Measurements from ENCODE around the gene CUBN.

The CUBN gene

DNA sequence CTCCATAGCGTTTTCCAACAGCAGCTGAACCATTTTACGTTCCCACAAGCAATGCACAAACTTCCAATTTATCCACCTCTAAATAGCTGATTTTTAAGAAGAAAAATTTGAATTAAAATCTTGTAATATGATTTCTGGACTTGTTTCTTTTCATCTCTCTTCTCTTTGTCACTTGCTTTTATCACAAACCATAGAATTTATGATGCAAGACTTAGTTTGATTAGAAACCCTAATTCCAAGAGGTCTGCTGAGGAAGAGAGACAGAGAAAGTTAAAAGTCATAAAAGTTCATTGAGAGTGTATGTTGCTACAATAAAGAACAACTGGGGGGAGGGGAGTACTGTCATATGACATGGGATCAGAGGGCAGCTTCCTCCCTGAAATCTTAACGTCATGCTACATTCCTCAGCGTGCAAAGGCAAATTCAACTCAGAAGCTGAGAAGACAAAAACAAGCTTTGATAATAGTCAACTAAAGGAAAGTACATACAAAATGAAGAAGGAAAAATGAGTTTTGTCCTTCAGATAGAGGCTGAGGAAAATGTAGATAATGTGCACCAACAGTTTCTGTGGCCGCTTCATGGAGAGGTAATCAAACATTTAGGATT, 18.4 kb upstream of the CUBN start:
- no peak overlapping the region for H3K27ac Mint-ChIP-seq
- DNase-seq (ENCODE audit: low spot score in 2 of 2) = no peak
- no peaks in the 10 kb centered on the region for H3K9me3 Mint-ChIP-seq
- H3K36me3 Mint-ChIP-seq = no peaks in the 10 kb centered on the region
- no peak for ATAC-seq
- H3K4me3 Mint-ChIP-seq = no peak overlapping the region
- peaks cover 11% of the 10 kb centered on the region for H3K4me1 Mint-ChIP-seq

GRCh38 chr10:17146892-17147291, 17.3 kb upstream of the CUBN start:
- H3K4me3 Mint-ChIP-seq = no peak overlapping the region
- ATAC-seq (no peak), DNase-seq (ENCODE audit: low spot score in 2 of 2) (no peak)
- peaks cover 11% of the 10 kb centered on the region for H3K4me1 Mint-ChIP-seq
- no peak overlapping the region for H3K27ac Mint-ChIP-seq
- no peaks in the 10 kb centered on the region for H3K9me3 Mint-ChIP-seq
- no peaks in the 10 kb centered on the region for H3K36me3 Mint-ChIP-seq

- Mint-ChIP-seq H3K4me3 (no peak overlapping the region), H3K9me3 (peaks cover 2% of the 10 kb centered on the region), H3K27ac (no peak overlapping the region), H3K4me1 (peaks cover 11% of the 10 kb centered on the region), H3K36me3 (no peaks in the 10 kb centered on the region)
- no peak for DNase-seq (ENCODE audit: low spot score in 2 of 2)
- peak; percentile 58 for ATAC-seq
Measured at GRCh38 chr10:17145239-17145638, 15.6 kb upstream of the CUBN start.

GRCh38 chr10:17144757-17145156, 15.1 kb upstream of the CUBN start:
- ATAC-seq = peak; percentile 92
- H3K4me3 Mint-ChIP-seq = no peak overlapping the region
- H3K36me3 Mint-ChIP-seq = no peaks in the 10 kb centered on the region
- no peak overlapping the region for H3K27ac Mint-ChIP-seq
- peak; percentile 5 to 59 for DNase-seq (ENCODE audit: low spot score in 2 of 2)
- H3K9me3 Mint-ChIP-seq = peaks cover 2% of the 10 kb centered on the region
- peaks cover 11% of the 10 kb centered on the region for H3K4me1 Mint-ChIP-seq

DNA sequence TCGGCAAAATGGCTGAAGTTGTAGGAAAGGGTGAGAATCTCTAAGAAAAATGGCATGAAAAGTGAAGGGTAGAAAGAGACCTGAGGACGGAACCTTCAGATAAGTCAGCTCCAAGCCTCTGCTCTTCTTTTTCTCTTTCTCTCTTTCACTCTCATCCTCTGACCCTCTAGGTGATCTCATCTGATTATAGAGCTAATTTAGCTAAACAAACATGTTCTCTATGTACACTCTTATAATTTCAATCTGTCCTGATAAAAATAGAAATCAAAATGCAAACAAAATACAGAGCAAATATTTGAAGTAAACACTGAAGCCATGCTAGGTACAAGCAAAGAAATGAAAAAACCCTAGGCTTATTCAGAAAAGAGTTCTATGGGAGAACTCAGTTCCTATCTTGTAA, 14.4 kb upstream of the CUBN start:
- H3K4me3 Mint-ChIP-seq = no peak overlapping the region
- H3K4me1 Mint-ChIP-seq = peaks cover 11% of the 10 kb centered on the region
- no peaks in the 10 kb centered on the region for H3K36me3 Mint-ChIP-seq
- DNase-seq (ENCODE audit: low spot score in 2 of 2) = no peak
- no peak for ATAC-seq
- no peak overlapping the region for H3K27ac Mint-ChIP-seq
- peaks cover 2% of the 10 kb centered on the region for H3K9me3 Mint-ChIP-seq

DNA sequence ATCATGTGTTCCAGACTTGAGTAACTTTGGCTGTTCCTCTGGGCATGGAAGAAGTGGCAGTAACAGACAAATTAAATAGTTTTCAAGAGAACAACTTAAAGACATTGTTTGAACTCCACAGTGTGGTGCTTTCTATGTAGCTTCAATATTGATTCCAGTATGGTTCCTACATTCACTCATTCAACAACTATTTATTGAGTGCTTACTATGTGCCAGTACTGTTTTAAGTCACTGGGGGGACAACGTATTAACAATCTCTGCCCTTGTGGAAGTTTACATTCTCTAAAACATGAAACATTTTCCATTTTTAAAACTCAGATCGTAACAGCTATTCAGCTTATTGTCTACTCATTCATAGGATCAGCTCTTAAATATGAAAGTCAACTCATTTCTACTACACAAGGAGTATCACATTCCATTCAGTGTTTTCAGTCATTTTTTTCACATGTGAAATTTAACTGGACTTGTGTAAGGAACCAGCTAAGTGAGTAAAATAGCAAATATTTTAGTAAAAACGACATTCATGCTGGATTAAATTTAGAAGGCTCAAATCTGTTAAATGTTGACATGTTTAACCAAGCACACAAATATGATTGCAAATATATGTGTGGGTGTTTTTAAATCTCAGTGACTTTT, 13.6 kb upstream of the CUBN start:
- H3K4me1 Mint-ChIP-seq = peaks cover 11% of the 10 kb centered on the region
- peak; percentile 56 for ATAC-seq
- H3K9me3 Mint-ChIP-seq = peaks cover 2% of the 10 kb centered on the region
- no peak for DNase-seq (ENCODE audit: low spot score in 2 of 2)
- H3K4me3 Mint-ChIP-seq = no peak overlapping the region
- H3K27ac Mint-ChIP-seq = no peak overlapping the region
- H3K36me3 Mint-ChIP-seq = no peaks in the 10 kb centered on the region

- no peak overlapping the region for H3K27ac Mint-ChIP-seq
- DNase-seq (ENCODE audit: low spot score in 2 of 2) (no peak), ATAC-seq (no peak)
Measured at GRCh38 chr10:17141504-17142229, 12.1 kb upstream of the CUBN start.

GRCh38 chr10:17140386-17140761, 10.8 kb upstream of the CUBN start:
- ATAC-seq = no peak
- Mint-ChIP-seq H3K4me1 (peaks cover 11% of the 10 kb centered on the region), H3K4me3 (no peak overlapping the region)

More at GRCh38 chr10:17141504-17142229, 12.1 kb upstream of the CUBN start:
- Mint-ChIP-seq H3K9me3 (peaks cover 2% of the 10 kb centered on the region), H3K36me3 (no peaks in the 10 kb centered on the region), H3K4me1 (peaks cover 11% of the 10 kb centered on the region), H3K4me3 (no peak overlapping the region)

DNA sequence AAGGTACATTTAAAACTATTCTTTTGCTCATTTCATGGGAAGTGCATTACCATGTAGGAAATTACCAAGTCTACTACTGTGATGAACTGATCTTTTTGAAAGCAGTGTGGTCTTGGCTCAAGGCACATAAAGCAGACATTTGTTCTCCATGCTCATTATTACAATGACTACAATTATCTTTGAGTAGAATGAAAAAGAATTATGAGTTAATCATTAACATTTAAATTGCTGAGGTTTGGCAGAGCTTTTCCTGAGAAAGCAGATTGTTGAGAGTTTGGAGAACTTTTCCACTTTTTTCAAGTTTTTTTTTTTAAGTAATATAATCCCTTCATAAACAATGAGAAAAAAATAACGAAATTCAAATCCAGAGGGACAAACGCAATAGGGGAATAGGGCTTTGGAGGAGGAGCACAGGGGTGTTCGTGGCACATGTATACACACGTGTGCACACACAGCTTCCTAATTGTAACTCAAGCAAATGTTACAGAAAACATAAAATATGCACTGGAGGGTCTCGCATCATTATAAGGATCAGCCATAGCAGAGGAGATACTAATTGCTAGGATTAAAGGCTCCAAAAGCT, 8.9 kb upstream of the CUBN start:
- Mint-ChIP-seq H3K4me1 (no peaks in the 10 kb centered on the region), H3K27ac (no peak overlapping the region), H3K4me3 (no peak overlapping the region), H3K9me3 (peaks cover 2% of the 10 kb centered on the region), H3K36me3 (no peaks in the 10 kb centered on the region)
- no peak for DNase-seq (ENCODE audit: low spot score in 2 of 2)
- ATAC-seq = no peak

More at GRCh38 chr10:17140386-17140761, 10.8 kb upstream of the CUBN start:
- Mint-ChIP-seq H3K9me3 (peaks cover 2% of the 10 kb centered on the region), H3K36me3 (no peaks in the 10 kb centered on the region), H3K27ac (no peak overlapping the region)
- no peak for DNase-seq (ENCODE audit: low spot score in 2 of 2)

DNA sequence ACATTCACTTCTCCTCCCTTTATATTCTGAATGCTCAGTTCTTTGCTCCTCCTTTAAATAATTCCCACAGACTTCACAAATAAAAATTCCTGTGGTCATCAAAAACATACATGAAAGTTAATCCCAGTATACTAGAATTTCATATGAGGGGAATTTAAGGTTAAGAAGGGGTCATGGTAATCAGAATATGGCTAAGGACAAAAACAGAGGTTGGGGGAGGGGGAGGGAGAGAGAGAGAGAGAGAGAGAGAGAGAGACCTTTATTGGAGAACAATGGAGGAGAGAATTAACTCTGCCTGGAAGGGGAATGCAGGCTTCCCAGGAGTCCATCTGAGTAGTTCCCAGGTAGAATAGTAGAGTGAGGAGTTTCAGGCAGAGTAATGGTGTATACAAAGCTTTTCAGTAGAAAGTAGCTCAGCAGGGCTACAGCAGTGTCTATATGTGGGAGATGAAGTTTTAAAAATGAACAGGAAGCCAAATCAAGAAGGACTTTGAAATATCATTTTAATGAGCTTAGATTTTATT, 5.2 kb upstream of the CUBN start:
- H3K4me3 Mint-ChIP-seq = no peak overlapping the region
- DNase-seq (ENCODE audit: low spot score in 2 of 2) (no peak), ATAC-seq (no peak)
- H3K36me3 Mint-ChIP-seq = no peaks in the 10 kb centered on the region
- no peak overlapping the region for H3K27ac Mint-ChIP-seq
- no peaks in the 10 kb centered on the region for H3K9me3 Mint-ChIP-seq
- H3K4me1 Mint-ChIP-seq = no peaks in the 10 kb centered on the region

- Mint-ChIP-seq H3K36me3 (no peaks in the 10 kb centered on the region), H3K27ac (no peak overlapping the region), H3K9me3 (no peaks in the 10 kb centered on the region), H3K4me1 (no peaks in the 10 kb centered on the region), H3K4me3 (no peak overlapping the region)
- no peak for ATAC-seq
- DNase-seq (ENCODE audit: low spot score in 2 of 2) = no peak
Measured at GRCh38 chr10:17134282-17134681, 4.7 kb upstream of the CUBN start.

GRCh38 chr10:17128261-17128660, 1.4 kb downstream of the CUBN start:
- Mint-ChIP-seq H3K9me3 (no peaks in the 10 kb centered on the region), H3K36me3 (no peaks in the 10 kb centered on the region), H3K27ac (no peak overlapping the region), H3K4me3 (no peak overlapping the region), H3K4me1 (no peaks in the 10 kb centered on the region)
- ATAC-seq (no peak), DNase-seq (ENCODE audit: low spot score in 2 of 2) (no peak)

GRCh38 chr10:17126327-17126726, 3.3 kb downstream of the CUBN start:
- H3K4me3 Mint-ChIP-seq = no peak overlapping the region
- no peaks in the 10 kb centered on the region for H3K4me1 Mint-ChIP-seq
- H3K9me3 Mint-ChIP-seq = no peaks in the 10 kb centered on the region
- ATAC-seq = peak; percentile 47
- H3K36me3 Mint-ChIP-seq = no peaks in the 10 kb centered on the region
- no peak for DNase-seq (ENCODE audit: low spot score in 2 of 2)
- no peak overlapping the region for H3K27ac Mint-ChIP-seq

DNA sequence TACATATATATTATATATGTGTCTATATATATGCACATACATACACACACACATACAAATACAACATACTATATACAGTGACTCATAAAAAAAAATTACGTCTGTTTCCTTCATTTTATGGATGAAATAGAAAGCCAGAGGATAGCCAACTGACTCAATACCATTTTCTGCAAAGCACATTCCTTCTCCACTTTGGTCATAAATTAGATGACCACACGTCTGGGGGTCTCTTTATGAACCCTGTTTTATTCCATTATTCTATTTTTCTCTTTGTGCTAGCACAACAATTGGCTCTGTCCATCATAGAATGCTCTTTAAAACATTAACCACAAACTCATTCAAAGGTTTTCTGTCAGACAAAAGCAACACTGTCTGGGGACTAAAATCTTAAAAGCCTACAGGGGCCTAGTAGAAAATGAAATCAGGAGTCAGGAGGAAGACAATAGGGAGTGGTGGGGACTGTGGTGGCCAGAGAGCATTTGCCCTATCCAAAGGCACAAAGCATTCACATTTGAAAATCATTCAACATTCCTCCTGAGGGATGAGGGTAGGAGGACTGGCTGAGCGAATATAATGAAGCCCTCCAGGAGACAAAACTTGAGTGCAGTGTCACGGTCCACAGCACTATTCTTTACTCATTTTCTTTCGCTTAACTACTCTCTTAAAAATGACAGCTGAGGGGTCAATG, 4.3 kb downstream of the CUBN start:
- no peaks in the 10 kb centered on the region for H3K9me3 Mint-ChIP-seq
- ATAC-seq = no peak
- no peaks in the 10 kb centered on the region for H3K36me3 Mint-ChIP-seq
- no peak for DNase-seq (ENCODE audit: low spot score in 2 of 2)
- no peaks in the 10 kb centered on the region for H3K4me1 Mint-ChIP-seq
- no peak overlapping the region for H3K27ac Mint-ChIP-seq
- H3K4me3 Mint-ChIP-seq = no peak overlapping the region

GRCh38 chr10:17123961-17124360, 5.7 kb downstream of the CUBN start:
- ATAC-seq = no peak
- no peak for DNase-seq (ENCODE audit: low spot score in 2 of 2)
- Mint-ChIP-seq H3K9me3 (no peaks in the 10 kb centered on the region), H3K4me1 (no peaks in the 10 kb centered on the region), H3K4me3 (no peak overlapping the region), H3K27ac (no peak overlapping the region), H3K36me3 (no peaks in the 10 kb centered on the region)

All from stimulated activated effector memory CD8-positive, alpha-beta T cell treated with anti-CD3 and anti-CD28 coated beads, Interleukin-12 subunit alpha, Interleukin-12 subunit beta, amount 100 ng/mL, for 72 hours (primary cell).